Measurements from ENCODE around the gene SHE.

GRCh38 chr1:154485910-154486496 lies 16.2 kb downstream of the SHE start:
- TF ChIP-seq, protein P1, sequence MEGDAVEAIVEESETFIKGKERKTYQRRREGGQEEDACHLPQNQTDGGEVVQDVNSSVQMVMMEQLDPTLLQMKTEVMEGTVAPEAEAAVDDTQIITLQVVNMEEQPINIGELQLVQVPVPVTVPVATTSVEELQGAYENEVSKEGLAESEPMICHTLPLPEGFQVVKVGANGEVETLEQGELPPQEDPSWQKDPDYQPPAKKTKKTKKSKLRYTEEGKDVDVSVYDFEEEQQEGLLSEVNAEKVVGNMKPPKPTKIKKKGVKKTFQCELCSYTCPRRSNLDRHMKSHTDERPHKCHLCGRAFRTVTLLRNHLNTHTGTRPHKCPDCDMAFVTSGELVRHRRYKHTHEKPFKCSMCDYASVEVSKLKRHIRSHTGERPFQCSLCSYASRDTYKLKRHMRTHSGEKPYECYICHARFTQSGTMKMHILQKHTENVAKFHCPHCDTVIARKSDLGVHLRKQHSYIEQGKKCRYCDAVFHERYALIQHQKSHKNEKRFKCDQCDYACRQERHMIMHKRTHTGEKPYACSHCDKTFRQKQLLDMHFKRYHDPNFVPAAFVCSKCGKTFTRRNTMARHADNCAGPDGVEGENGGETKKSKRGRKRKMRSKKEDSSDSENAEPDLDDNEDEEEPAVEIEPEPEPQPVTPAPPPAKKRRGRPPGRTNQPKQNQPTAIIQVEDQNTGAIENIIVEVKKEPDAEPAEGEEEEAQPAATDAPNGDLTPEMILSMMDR (IDR thresholded peaks at IDR 0.05) = no peak
- no peak for TF ChIP-seq POLR2AphosphoS5 (IDR thresholded peaks at IDR 0.05)
